IMR-90 (cell line): ENCODE results near the gene INSYN1. TPM values are rescaled to one million over a fixed set of nuclear protein-coding genes. Genes with fewer than 3 reads are reported as not detected.

ENCODE experiments used
- ATAC-seq: fragments of 200-7000 bp; cut with Tn5 transposase; 2 replicates; pipeline ENCODE4 v1.9.1; 2020; ENCODE audit warnings: low read depth, mild to moderate bottlenecking, moderate library complexity
- BruUV-seq: library from RNA; stranded (reverse); fragments of 400-500 nt; replicated peaks from 2 replicates; lab custom pipeline; 2021; lab: Mats Ljungman, UMichigan
- CTCF ChIA-PET: fragments of 300-600 bp; formaldehyde crosslinking; extraction: SDS; loops from one replicate; lab custom pipeline; 2021; ENCODE audit warnings: antibody characterized with exemption; lab: Yijun Ruan, JAX
- POLR2A ChIA-PET: fragments of 300-600 bp; sonication (Branson Sonifier 250); formaldehyde crosslinking; loops from one replicate; lab custom pipeline; 2022; ENCODE audit warnings: antibody characterized with exemption; ENCODE audit not compliant: unreplicated experiment; lab: Charles Lee
- DNase-seq: peaks from one replicate; pipeline ENCODE4 v3.0.0; 2013
- H2AFZ ChIP-seq: replicated peaks from 2 replicates; pipeline ENCODE3; 2013; ENCODE audit warnings: low read length, mild to moderate bottlenecking; ENCODE audit not compliant: poor library complexity
- H2AK5ac ChIP-seq: 2 replicates; pipeline ENCODE4 v1.6.1; 2013; ENCODE audit warnings: low read depth, low read length, inconsistent platforms
- H2AK9ac ChIP-seq: replicated peaks from 2 replicates; pipeline ENCODE3; 2013; ENCODE audit warnings: mild to moderate bottlenecking, low read depth, low read length, moderate library complexity; ENCODE audit not compliant: poor library complexity
- H2BK120ac ChIP-seq: 2 replicates; pipeline ENCODE4 v1.6.1; 2013; ENCODE audit warnings: low read depth, low read length, inconsistent platforms
- H2BK15ac ChIP-seq: 3 replicates; pipeline ENCODE4 v1.6.1; 2013; ENCODE audit warnings: low read depth, low read length, inconsistent platforms
- H2BK20ac ChIP-seq: 2 replicates; pipeline ENCODE4 v1.6.1; 2013; ENCODE audit warnings: low read depth, mild to moderate bottlenecking, inconsistent platforms, low read length, moderate library complexity
- H2BK5ac ChIP-seq: 2 replicates; pipeline ENCODE4 v1.6.1; 2013; ENCODE audit warnings: mild to moderate bottlenecking, low read depth, low read length, inconsistent platforms; ENCODE audit not compliant: poor library complexity, severe bottlenecking
- H3K14ac ChIP-seq: replicated peaks from 2 replicates; pipeline ENCODE4 v1.6.1; 2013; ENCODE audit warnings: low read depth, low read length, inconsistent platforms
- H3K18ac ChIP-seq: 2 replicates; pipeline ENCODE4 v1.6.1; 2013; ENCODE audit warnings: low read depth, low read length, control low read depth
- H3K23ac ChIP-seq: 2 replicates; pipeline ENCODE4 v1.6.1; 2013; ENCODE audit warnings: low read depth, low read length, inconsistent platforms
- H3K27ac ChIP-seq: 2 replicates; pipeline ENCODE4 v1.5.1; 2013; ENCODE audit warnings: mild to moderate bottlenecking, control low read depth, low read length; ENCODE audit not compliant: insufficient read depth
- H3K27me3 ChIP-seq: 2 replicates; pipeline ENCODE4 v1.6.1; 2013; ENCODE audit warnings: low read length; ENCODE audit not compliant: control insufficient read depth, insufficient read depth
- H3K36me3 ChIP-seq: 2 replicates; pipeline ENCODE4 v1.6.1; 2013; ENCODE audit warnings: low read length, mixed read lengths; ENCODE audit not compliant: control insufficient read depth, insufficient read depth
- H3K4ac ChIP-seq: 2 replicates; pipeline ENCODE4 v1.6.1; 2013; ENCODE audit warnings: low read depth, low read length, inconsistent platforms
- H3K4me1 ChIP-seq: 2 replicates; pipeline ENCODE4 v1.6.1; 2013; ENCODE audit warnings: low read length, mixed read lengths; ENCODE audit not compliant: control insufficient read depth, insufficient read depth
- H3K4me2 ChIP-seq: 2 replicates; pipeline ENCODE4 v1.6.1; 2013; ENCODE audit warnings: low read depth, mild to moderate bottlenecking, control low read depth, low read length, moderate library complexity
- H3K4me3 ChIP-seq: 2 replicates; pipeline ENCODE4 v1.5.1; 2013; ENCODE audit warnings: low read depth, mild to moderate bottlenecking, control low read depth, low read length, moderate library complexity; ENCODE audit not compliant: insufficient read depth
- H3K56ac ChIP-seq: 2 replicates; pipeline ENCODE4 v1.6.1; 2013; ENCODE audit warnings: low read length, inconsistent platforms; ENCODE audit not compliant: insufficient read depth; ENCODE audit errors: extremely low read depth
- H3K79me1 ChIP-seq, 2 experiments: 2 replicates each; pipeline ENCODE4 v1.6.1; 2013; ENCODE audit warnings: low read length in 2 of 2, inconsistent platforms in 1 of 2, low read depth in 1 of 2
- H3K9ac ChIP-seq: 2 replicates; pipeline ENCODE4 v1.6.1; 2013; ENCODE audit warnings: low read depth, low read length, control low read depth
- H3K9me1 ChIP-seq: 2 replicates; pipeline ENCODE4 v1.6.1; 2013; ENCODE audit warnings: low read length, inconsistent platforms; ENCODE audit not compliant: insufficient read depth
- H3K9me3 ChIP-seq: 2 replicates; pipeline ENCODE4 v1.6.1; 2013; ENCODE audit warnings: low read length; ENCODE audit not compliant: control insufficient read depth, insufficient read depth
- H4K20me1 ChIP-seq: 2 replicates; pipeline ENCODE4 v1.6.1; 2013; ENCODE audit warnings: low read length, inconsistent platforms; ENCODE audit not compliant: insufficient read depth
- H4K5ac ChIP-seq: 2 replicates; pipeline ENCODE4 v1.6.1; 2013; ENCODE audit warnings: mild to moderate bottlenecking, low read depth, low read length, control low read depth
- H4K8ac ChIP-seq, 2 experiments: 2 replicates each; pipeline ENCODE4 v1.6.1; 2013; ENCODE audit warnings: low read depth in 2 of 2, low read length in 2 of 2, control low read depth in 1 of 2, inconsistent platforms in 1 of 2
- H4K91ac ChIP-seq: 2 replicates; pipeline ENCODE4 v1.6.1; 2013; ENCODE audit warnings: low read depth, low read length, inconsistent platforms; ENCODE audit not compliant: insufficient read depth
- CEBPB ChIP-seq: IDR thresholded peaks from 2 replicates; pipeline ENCODE4 v1.6.1; 2012; ENCODE audit warnings: low read depth, low read length, improper control_type of control experiment
- FOS ChIP-seq: fragments of 150-350 bp; IDR thresholded peaks from 2 replicates; pipeline ENCODE4 v1.6.1; 2016; ENCODE audit warnings: low read depth, low read length
- MAZ ChIP-seq: IDR thresholded peaks from 2 replicates; pipeline ENCODE4 v1.6.1; 2012; ENCODE audit warnings: low read depth, mild to moderate bottlenecking, low read length, improper control_type of control experiment, moderate library complexity, borderline replicate concordance
- MXI1 ChIP-seq: IDR thresholded peaks from 2 replicates; pipeline ENCODE4 v1.6.1; 2012; ENCODE audit warnings: low read depth, mild to moderate bottlenecking, low read length, moderate library complexity, borderline replicate concordance
- NFE2L2 ChIP-seq: fragments of 150-350 bp; IDR thresholded peaks from 2 replicates; pipeline ENCODE4 v1.6.1; 2016; ENCODE audit warnings: low read depth, mild to moderate bottlenecking, low read length
- POLR2A ChIP-seq: IDR thresholded peaks from 2 replicates; pipeline ENCODE4 v1.6.1; 2012; ENCODE audit warnings: mild to moderate bottlenecking, low read depth, low read length
- RFX5 ChIP-seq: IDR thresholded peaks from 2 replicates; pipeline ENCODE4 v1.8.0; 2012; ENCODE audit warnings: low read depth, mild to moderate bottlenecking, low read length, moderate library complexity
- SMC3 ChIP-seq: fragments of 150-350 bp; IDR thresholded peaks from 2 replicates; pipeline ENCODE4 v1.6.1; 2016; ENCODE audit warnings: low read depth, mild to moderate bottlenecking, antibody characterized with exemption, low read length, moderate library complexity
- WGBS, 2 experiments: methylation state at CpG; one replicate each; pipeline versions ENCODE4 v1.1.5 to v1.1.7; 2013; ENCODE audit warnings: missing lambda C conversion rate in 2 of 2; ENCODE audit not compliant: insufficient read length in 1 of 2; ENCODE audit errors: extremely low coverage in 2 of 2; 5-methylcytosine and 5-hydroxymethylcytosine counted together
- dilution Hi-C: fragments of 300-500 bp; cut with HindIII; formaldehyde crosslinking; loops from one replicate; pipeline ENCODE4 v1.14.3; 2018; ENCODE audit warnings: low sequenced_read_pairs; ENCODE audit not compliant: unreplicated experiment
- in situ Hi-C: fragments of 300-500 bp; cut with MboI; formaldehyde crosslinking; loops from 3 replicates; pipeline ENCODE4 v1.14.3; 2019; ENCODE audit warnings: low sequenced_read_pairs, inconsistent platforms, mixed read lengths
- intact Hi-C: fragments of 100-400 bp; cut with micrococcal nuclease; formaldehyde crosslinking; loops from 2 replicates; pipeline ENCODE4 v1.10.0; 2022
- polyA plus RNA-seq, 3 experiments: library from polyadenylated mRNA; depleted of rRNA; stranded (reverse); fragments of >200 nt; gene quantifications; 2 replicates each; pipeline ENCODE4 v1.2.3, GENCODE V29; 2012; ENCODE audit warnings: low replicate concordance in 1 of 3
- total RNA-seq: library from RNA; depleted of rRNA; stranded (reverse); fragments of >200 nt; gene quantifications from 2 replicates; pipeline ENCODE4 v1.2.3, GENCODE V29; 2012

INSYN1 gene
- total and polyA plus RNA-seq, 2 of the 4 experiments (the other 2 are of a cell fraction) = 0.18 to 0.34 TPM

GRCh38 chr15:73800662-73801345 lies 47.7 kb upstream of the INSYN1 start:
- no TSS peak for BruUV-seq
- DNase-seq (peak; percentile 87), ATAC-seq (peak; percentile 82)
- intact Hi-C loops = no loop called here
- no peaks in the 10 kb centered on the region for H3K36me3 ChIP-seq
- H3K9me1 ChIP-seq = peaks cover 25% of the 10 kb centered on the region
- H4K8ac ChIP-seq = peak overlapping the region in 1 of 2 experiments; percentile 44; a peak in 1 of 4 replicates
- H3K27ac ChIP-seq = peak overlapping the region; percentile 54
- H3K4me2 ChIP-seq = peak overlapping the region; percentile 68
- H3K18ac ChIP-seq = no peak overlapping the region; the same call in 1 of the 2 replicates
- peak overlapping the region; percentile 55; the same call in 2 of the 3 replicates for H2BK15ac ChIP-seq
- H3K4me1 ChIP-seq = peaks cover 21% of the 10 kb centered on the region
- 0 out of 2 replicates have a peak overlapping the region, but pooled peaks have one; percentile 39 for H4K91ac ChIP-seq
- peaks cover 6% of the 10 kb centered on the region; the same call in 1 of the 2 replicates for H4K20me1 ChIP-seq
- peak overlapping the region; percentile 82 for H2AK9ac ChIP-seq
- H3K23ac ChIP-seq = peak overlapping the region; percentile 76; the same call in 1 of the 2 replicates
- no peaks in the 10 kb centered on the region for H3K79me1 ChIP-seq
- H3K9ac ChIP-seq = no peak overlapping the region
- H3K56ac ChIP-seq = no peak overlapping the region
- CTCF ChIA-PET = interaction anchor here (0.5 to 1.1 kb wide), 3 partner anchors 9 to 869 kb away, joined by 3 to 5 read pairs (median 3); no protein-coding TSS in a partner anchor
- H2BK20ac ChIP-seq = peak overlapping the region; percentile 69
- H4K5ac ChIP-seq = no peak overlapping the region
- H2BK5ac ChIP-seq = peak overlapping the region; percentile 22
- 9% methylated on average over 4 of the region's 11 CpGs; no CpG with 5 or more reads in 1 of the 2 experiments for WGBS, 2 experiments
- no peaks in the 10 kb centered on the region for H3K9me3 ChIP-seq
- in situ Hi-C loops = no loop called here
- TF ChIP-seq RFX5 (no peak), POLR2A (no peak), FOS (peak; percentile 70), MAZ (peak; percentile 37; the same call in 1 of the 2 replicates), NFE2L2 (no peak), CEBPB (peak; percentile 61; the same call in 1 of the 2 replicates), SMC3 (no peak), MXI1 (no peak)
- peak overlapping the region; percentile 64 for H2BK120ac ChIP-seq
- no peak overlapping the region; the same call in 1 of the 2 replicates for H3K14ac ChIP-seq
- dilution Hi-C loops = no loop called here
- peak overlapping the region; percentile 61; the same call in 1 of the 2 replicates for H2AK5ac ChIP-seq
- H3K4ac ChIP-seq = peak overlapping the region; percentile 75
- H3K27me3 ChIP-seq = peaks cover 14% of the 10 kb centered on the region
- peak overlapping the region; percentile 80 for H2AFZ ChIP-seq
- POLR2A ChIA-PET = no interaction called here
- no peak overlapping the region for H3K4me3 ChIP-seq
